Measurements from ENCODE around the gene OTOR.

The OTOR gene

GRCh38 chr20:16752082-16752481 is 3.9 kb downstream of the OTOR start:
- DNase-seq, result no peak

DNA sequence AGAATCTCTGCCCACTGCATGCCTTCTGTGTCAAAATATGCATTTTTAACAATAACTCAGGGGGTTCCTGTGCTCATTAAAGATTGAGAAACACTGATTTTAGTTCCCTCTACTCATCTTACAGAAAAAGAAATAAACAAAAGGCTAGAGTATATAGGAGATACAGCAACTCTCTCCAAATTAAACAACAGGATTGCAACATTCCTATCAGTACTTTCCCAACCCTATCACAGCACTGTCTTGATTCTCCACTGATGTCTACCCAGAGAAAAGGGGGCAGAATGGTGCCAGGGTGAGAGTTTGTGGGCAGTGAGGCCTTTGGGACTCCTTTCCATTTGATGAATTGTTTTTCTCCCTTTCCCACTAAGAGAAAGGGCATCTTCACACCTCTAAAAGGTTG is 4.7 kb downstream of the OTOR start:
- no peak for DNase-seq

- DNase-seq, result no peak
These were observed 10.5 kb downstream of the OTOR start for GRCh38 chr20:16758454-16759180.

DNA sequence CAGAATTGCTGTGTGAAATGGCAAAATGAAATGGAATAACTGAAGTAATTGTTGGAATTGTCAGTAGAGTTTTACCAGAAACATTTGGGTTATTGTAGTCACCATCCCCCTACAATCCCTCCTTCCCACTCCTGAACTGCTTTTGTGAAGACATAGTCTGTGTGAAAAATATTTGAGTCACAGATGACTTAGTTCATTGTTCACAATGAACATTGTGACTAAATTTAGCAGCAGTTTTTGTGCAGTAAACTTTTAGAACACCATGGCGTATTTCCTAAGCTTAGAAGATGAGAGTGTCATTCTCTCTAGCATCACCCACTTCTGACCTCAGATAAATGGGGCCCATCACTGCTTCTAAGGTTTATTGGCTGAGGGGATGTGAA is 11.0 kb downstream of the OTOR start:
- DNase-seq, result no peak

GRCh38 chr20:16760431-16761304 is 12.5 kb downstream of the OTOR start:
- no peak for DNase-seq

DNA sequence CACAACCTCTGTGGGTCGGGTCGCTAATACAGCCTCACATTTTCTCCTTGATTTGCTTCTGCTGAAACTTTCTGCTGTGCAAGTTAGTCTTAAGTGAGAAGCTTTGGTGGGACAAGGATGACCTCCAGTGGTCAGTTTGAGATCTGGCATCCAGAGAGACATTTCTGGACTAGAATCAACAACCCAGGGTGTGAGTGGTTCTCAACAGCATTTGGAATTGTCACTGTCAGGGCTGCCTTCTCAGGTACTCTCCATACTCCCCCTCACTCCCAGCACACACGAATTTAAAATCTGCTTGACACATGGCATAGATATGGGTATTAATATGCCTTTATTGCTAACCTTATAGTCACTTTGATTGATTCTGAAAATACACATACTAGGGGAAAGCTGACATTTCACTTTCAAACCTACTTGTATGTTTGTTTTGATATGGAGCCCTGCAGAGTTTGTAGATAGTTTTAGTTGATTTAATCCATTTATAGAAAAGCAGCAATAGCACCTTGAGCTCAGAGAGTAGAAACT is 13.2 kb downstream of the OTOR start:
- DNase-seq, result peak; percentile 13

GRCh38 chr20:16764560-16764959 is 16.4 kb downstream of the OTOR start:
- no peak for DNase-seq

DNA sequence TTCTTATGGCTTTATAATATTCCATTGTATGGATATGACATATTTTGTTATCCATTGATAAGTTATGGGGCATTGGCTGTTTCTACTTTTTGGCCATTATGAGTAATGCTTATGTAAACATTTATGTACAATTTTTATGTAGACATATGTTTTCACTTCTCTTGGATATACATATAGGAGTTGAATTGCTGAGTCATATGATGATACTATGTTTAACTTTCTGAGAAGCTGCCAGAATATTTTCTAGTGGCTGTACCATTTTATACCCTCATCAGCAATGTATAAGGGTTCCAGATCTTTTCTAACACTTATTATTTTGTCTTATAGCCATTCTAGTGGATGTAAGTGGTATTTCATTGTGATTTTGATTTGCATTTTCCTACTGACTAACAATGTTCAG is 23.1 kb downstream of the OTOR start:
- DNase-seq, result no peak

DNA sequence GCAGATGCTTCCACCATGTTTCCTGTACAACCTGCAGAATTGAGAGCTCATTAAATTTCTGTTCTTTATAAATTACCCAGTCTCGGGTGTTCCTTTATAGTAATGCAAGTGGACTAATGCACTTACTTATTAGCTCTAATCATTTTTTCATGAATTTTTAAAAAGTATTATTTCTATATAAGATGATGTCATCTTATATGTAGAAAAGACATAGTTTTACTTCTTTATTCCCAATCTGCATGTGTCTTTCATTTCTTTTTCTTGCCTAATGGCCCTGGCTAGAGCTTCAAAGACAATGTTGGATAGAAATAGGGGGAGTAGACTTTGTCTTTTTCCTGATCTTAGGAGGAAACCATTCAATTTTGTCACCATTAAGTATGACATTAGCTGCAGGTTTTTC is 27.8 kb downstream of the OTOR start:
- no peak for DNase-seq

DNA sequence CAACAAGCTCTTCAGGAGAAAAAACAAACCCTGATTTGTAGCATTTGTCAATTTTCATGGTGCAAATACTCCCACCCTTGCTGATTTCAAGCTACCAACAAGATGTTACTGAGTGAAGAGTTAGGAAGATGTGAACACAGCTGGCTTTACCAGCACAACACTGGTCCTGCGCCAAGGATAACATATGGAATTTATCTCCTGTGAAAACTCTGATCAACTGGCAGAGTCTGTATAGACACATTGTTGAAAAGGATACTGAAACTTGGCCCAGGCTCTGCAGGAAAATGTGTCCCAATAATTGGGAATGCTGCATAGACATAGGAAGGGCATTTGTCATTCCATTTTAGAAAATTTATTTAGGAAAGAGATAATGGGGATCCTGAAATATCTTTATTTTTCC is 29.0 kb downstream of the OTOR start:
- no peak for DNase-seq

- DNase-seq, result no peak
These were observed 30.0 kb downstream of the OTOR start for GRCh38 chr20:16778159-16778558.

DNA sequence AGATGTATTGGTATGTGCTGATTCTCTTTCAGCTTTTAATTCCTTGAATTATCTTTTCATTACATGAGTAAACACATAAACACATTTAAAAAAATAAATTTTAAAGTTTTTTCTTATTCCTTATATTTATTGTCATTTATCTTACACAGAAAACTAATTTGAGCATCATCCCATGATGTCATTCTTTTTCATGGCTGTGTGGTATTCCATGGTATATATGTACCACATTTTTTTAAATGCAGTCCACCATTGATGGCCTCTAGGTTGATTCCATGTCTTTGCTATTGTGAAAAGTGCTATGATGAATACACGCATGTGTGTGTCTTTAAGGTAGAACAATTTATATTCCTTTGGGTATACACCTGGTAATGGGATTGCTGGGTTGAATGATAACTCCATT is 33.3 kb downstream of the OTOR start:
- DNase-seq, result no peak

- no peak for DNase-seq
These were observed 37.1 kb downstream of the OTOR start for GRCh38 chr20:16785226-16785625.
